ENCODE results near the gene APBA2. TPM values are rescaled to one million over a fixed set of nuclear protein-coding genes. Genes with fewer than 3 reads are reported as not detected.

APBA2 gene
- total and polyA plus RNA-seq, 10 donors, result 5.8 to 33.8 (median 18.3) TPM

- H3K4me1 ChIP-seq, result peaks cover 0 to 4% (median 0%) of the 10 kb centered on the region in 6 donors
- H3K27ac ChIP-seq, result no peak overlapping the region
- TF ChIP-seq POLR2AphosphoS5 (IDR thresholded peaks at IDR 0.05) (no peak), POLR2A (IDR thresholded peaks at IDR 0.05) (no peak), CTCF (IDR thresholded peaks at IDR 0.05 in 8 of 11, conservative IDR thresholded peaks at IDR 0.05 in 3 of 11) (no peak)
- no peaks in the 10 kb centered on the region for H3K9me3 ChIP-seq
- intact Hi-C loops (cut with DNase I; ENCODE audit: low total_unique reads), result no loop called here
- WGBS, 5 donors, result 82 to 91% (median 87%) methylated on average over 3 to 7 of the region's 7 CpGs
- DNase-seq, result no peak
- no peaks in the 10 kb centered on the region for H3K27me3 ChIP-seq (replicated peaks in 1 of 7)
- H3K4me3 ChIP-seq, result no peak overlapping the region
- H3K36me3 ChIP-seq, result no peaks in the 10 kb centered on the region
These were observed 176.9 kb downstream of the APBA2 start for GRCh38 chr15:29062626-29063025.

GRCh38 chr15:29063646-29064045 is 177.9 kb downstream of the APBA2 start:
- Histone ChIP-seq H3K36me3 (no peaks in the 10 kb centered on the region), H3K27ac (no peak overlapping the region), H3K4me3 (no peak overlapping the region), H3K27me3 (replicated peaks in 1 of 7) (no peaks in the 10 kb centered on the region), H3K4me1 (peaks cover 0 to 4% (median 0%) of the 10 kb centered on the region in 6 donors), H3K9me3 (no peaks in the 10 kb centered on the region)
- DNase-seq, result no peak
- intact Hi-C loops (cut with DNase I; ENCODE audit: low total_unique reads), result no loop called here
- 81 to 91% (median 84%) methylated on average over 5 of the region's 5 CpGs for WGBS, 5 donors
- no peak for TF ChIP-seq POLR2A (IDR thresholded peaks at IDR 0.05)
- TF ChIP-seq CTCF (IDR thresholded peaks at IDR 0.05 in 8 of 11, conservative IDR thresholded peaks at IDR 0.05 in 3 of 11), result no peak
- TF ChIP-seq POLR2AphosphoS5 (IDR thresholded peaks at IDR 0.05), result no peak

GRCh38 chr15:29064290-29064689 is 178.5 kb downstream of the APBA2 start:
- 83 to 89% (median 84%) methylated on average over 8 of the region's 8 CpGs for WGBS, 5 donors
- H3K36me3 ChIP-seq, result no peaks in the 10 kb centered on the region
- TF ChIP-seq CTCF (IDR thresholded peaks at IDR 0.05 in 8 of 11, conservative IDR thresholded peaks at IDR 0.05 in 3 of 11) (no peak), POLR2A (IDR thresholded peaks at IDR 0.05) (no peak), POLR2AphosphoS5 (IDR thresholded peaks at IDR 0.05) (no peak)
- no peak overlapping the region for H3K27ac ChIP-seq
- no peak for DNase-seq
- H3K27me3 ChIP-seq (replicated peaks in 1 of 7), result no peaks in the 10 kb centered on the region
- no peak overlapping the region for H3K4me3 ChIP-seq
- H3K9me3 ChIP-seq, result peaks cover 0 to 6% (median 2%) of the 10 kb centered on the region in 8 donors
- intact Hi-C loops (cut with DNase I; ENCODE audit: low total_unique reads), result no loop called here
- peaks cover 0 to 4% (median 0%) of the 10 kb centered on the region in 6 donors for H3K4me1 ChIP-seq

- TF ChIP-seq POLR2AphosphoS5 (IDR thresholded peaks at IDR 0.05), result no peak
- TF ChIP-seq POLR2A (IDR thresholded peaks at IDR 0.05), result no peak
- TF ChIP-seq CTCF (IDR thresholded peaks at IDR 0.05 in 8 of 11, conservative IDR thresholded peaks at IDR 0.05 in 3 of 11), result no peak
- WGBS, 5 donors, result 87 to 98% (median 94%) methylated on average over 8 of the region's 8 CpGs
- Histone ChIP-seq H3K4me1 (peaks cover 0 to 4% (median 0%) of the 10 kb centered on the region in 6 donors), H3K36me3 (no peaks in the 10 kb centered on the region), H3K4me3 (no peak overlapping the region), H3K27me3 (replicated peaks in 1 of 7) (no peaks in the 10 kb centered on the region), H3K9me3 (peaks cover 0 to 11% (median 7%) of the 10 kb centered on the region in 8 donors), H3K27ac (no peak overlapping the region)
- intact Hi-C loops (cut with DNase I; ENCODE audit: low total_unique reads), result no loop called here
- no peak for DNase-seq
These were observed 179.0 kb downstream of the APBA2 start for GRCh38 chr15:29064731-29065130.
